GM03348 (cell line): ENCODE data around the gene SLC12A3.
A peak's percentile ranks its signal among the peaks of the same experiment; 100 is the strongest.

ENCODE experiments used
- DNase-seq: peaks from one replicate; pipeline ENCODE4 v3.0.0; 2012; ENCODE audit warnings: low spot score

SLC12A3 gene

DNA sequence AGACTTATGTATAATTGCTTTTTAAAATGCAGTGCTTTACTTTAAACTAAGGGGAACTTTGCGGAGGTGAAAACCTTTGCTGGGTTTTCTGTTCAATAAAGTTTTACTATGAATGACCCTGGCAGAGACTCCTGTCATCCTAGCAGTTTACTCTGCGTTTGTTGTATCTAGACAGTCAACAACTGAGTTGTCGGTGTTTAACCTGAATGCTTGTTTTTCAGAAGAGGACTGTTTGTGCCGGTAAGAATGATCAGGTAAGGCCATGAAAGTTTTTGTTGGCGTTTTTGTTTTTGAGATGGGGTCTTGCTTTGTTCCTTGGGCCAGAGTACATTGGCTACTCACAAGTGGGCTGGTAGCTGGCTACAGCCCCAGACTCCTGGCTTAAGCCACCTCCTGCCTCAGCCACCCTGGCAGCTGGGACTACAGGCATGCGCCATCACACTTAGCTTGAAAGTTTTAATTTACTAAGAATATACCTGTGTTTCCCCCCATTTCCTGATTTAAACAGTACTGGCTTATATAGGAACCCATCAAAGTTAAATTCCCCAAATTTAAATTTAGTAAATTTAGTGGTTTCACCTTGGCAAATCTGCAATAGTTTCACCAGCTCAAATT is 78.9 kb downstream of the SLC12A3 start:
- no peak for DNase-seq

DNA sequence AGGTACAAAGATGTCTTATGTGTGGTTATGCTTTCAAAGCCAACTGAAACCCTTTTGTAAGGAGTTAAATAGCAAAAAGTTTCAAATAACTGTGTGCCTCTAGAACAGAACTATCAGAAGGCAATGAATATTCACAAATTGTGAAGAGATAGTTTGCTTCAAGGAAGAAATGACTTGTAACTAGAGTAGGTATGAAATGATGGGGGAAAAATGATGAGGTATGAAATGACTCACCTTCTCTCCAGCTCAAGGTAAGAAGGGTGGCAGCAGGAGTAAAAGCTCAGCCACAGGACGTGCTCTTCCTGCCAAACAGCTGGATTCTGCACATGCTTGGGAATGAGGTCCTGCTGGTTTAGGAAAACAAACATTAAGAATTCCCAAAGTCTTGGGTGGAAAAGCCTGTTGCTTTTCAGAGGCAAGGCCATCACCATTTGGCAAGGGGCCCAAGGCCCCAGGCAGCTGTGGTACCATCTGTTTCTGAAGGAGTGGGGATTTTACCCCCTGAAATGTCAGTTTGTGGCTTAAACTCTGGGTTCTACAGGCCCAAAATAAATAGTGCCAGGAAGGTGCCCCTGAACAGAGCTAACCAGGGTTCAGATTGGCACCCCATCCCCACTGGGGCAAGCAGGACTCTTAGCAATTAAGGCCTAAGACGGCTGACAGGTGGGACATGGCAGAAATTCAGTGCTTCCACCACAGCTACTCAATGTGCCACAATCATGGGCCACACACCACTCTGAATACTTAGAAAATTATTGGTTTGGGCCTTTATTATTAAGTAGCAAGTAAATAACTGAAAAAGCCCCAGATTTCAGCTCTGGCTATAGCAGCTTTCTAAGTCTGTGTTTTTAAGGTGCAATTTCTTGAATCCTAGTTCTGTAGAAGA is 80.2 kb downstream of the SLC12A3 start:
- DNase-seq: no peak

DNA sequence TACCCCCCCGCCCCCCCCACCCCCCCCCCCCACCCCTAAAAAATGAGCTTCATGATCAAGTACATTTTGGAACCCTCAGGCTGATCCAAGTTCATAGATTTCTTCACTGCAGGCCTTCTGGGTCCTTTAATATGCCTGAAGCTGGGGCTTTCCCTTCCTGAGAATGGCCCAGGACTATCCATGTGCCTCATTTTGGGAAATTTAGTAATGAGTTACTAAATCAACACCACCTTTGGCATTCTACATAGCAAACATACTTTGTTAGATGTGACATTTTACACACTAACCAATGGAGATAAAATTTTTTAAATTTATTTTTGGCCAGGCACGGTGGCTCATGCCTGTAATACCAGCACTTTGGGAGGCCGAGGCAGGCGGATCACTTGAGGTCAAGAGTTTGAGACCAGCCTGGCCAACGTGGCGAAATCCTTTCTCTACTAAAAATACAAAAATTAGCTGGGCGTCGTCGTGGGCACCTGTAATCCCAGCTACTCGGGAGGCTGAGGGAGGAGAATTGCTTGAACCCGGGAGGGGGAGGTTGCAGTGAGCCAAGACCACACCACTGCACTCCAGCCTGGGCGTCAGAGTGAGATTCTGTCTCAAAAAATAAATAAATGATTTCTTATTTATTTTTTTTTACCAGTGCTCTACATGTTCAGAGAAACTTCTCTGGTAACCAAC is 81.0 kb downstream of the SLC12A3 start:
- DNase-seq: no peak

DNA sequence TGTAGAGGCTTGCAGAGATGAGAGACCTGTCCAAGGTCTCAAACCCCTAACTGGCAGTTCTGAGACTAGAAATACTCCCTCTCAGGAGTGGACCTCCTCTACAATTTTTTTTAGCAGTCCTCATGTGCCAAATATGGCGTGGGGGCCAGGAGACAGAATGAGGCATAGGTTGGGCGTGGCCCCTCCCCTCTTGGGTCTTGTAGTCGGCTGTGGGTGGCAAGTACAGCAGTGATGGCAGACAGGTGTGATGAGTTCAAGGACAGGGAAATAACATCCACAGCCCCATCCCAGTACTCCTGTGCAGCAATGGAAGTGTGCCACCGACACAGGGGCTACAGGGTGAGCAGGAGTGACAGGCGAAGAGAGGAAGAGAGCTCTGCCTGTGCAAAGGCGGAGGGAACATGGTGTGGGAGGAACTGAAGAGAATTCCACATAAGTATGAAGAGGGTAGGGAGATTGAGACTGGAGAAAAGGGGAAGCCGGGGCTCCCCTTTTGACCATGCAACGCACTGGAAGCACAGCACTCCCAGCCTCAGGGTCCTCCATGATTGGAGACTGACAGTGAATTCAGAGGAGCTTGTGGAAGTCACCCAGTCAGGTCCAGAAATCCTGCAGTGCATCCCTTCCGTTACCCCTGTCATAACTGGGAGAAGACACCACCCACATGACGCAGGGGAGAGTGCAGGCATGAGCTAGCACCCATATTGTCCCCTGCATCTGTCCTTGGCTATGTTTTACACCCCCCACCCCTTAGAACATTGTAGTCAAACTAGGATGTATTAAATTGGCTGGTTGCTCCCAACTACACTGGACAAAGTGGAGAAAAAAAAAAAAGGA is 82.0 kb downstream of the SLC12A3 start:
- no peak for DNase-seq

DNA sequence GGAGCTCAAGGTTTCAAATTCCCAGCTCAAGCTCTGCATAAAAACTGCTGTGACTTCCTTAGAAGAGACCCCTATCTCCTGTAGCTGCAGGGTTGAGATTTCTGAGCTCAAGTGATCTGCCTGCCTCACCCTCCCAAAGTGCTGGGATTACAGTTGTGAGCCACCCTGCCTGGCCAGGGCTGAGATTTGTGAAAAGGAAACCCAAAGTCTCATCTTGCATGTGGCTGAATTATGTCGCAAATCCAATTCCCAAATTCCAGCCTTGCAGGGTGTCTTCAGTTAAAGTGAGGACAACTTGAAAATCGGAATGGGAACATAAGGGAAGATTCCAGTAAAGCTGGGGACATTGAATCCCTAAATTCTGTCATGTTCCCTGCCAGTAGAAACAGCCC is 82.6 kb downstream of the SLC12A3 start:
- no peak for DNase-seq

DNA sequence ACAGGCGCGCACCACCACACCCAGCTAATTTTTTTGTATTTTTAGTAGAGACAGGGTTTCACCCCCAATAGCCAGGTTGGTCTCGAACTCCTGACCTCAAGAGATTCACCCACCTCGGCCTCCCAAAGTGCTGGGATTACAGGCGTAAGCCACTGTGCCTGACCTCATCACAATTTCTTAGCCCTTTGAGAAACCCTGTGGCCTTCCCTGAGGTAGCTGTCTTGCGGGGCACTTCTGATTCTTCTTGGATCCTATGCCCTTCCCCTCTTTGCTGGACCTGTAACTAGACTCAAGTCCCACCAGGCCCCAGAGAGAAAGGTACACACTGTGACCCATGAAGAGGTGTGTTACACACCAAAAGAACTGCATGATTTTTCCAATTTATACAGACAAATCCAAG is 83.2 kb downstream of the SLC12A3 start:
- no peak for DNase-seq

DNA sequence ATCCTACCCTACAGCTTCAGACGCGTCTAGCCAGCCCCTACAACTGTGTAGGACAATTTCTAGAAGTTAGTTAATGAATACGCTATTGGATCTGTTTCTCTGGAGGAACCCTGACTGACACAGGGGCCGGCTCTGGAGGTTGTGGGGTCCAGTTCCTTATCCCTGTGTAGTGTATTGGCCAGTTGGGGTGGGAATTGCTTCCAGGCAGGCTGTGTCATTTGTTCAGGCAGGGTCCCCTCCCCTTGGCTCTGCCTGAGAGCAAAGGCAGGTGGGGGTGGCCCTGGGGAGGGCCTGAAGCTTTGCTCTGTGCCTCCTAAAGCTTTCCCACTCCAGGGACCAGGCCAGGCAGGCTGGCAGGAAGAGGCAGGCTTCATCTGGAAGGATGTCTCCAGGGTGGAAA is 85.0 kb downstream of the SLC12A3 start:
- DNase-seq: no peak

DNA sequence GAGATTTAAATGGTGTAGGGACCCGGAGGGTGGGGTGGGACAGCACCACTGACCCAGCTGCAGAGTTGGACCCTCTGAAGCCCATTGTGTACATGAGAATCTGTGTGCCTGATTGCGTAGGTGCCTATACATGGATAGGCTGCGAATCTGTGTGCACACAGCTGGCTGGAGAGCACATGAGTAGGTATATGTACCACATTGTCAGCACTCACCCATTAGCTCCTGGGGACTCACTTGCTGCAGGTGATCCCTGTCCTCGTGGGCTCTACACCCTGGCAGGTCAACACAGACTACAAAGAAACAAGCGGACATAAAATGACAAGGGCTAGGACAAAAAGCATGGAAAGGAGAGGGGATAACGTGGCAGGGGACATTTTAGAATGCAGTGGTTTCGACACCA is 85.4 kb downstream of the SLC12A3 start:
- DNase-seq: no peak

DNA sequence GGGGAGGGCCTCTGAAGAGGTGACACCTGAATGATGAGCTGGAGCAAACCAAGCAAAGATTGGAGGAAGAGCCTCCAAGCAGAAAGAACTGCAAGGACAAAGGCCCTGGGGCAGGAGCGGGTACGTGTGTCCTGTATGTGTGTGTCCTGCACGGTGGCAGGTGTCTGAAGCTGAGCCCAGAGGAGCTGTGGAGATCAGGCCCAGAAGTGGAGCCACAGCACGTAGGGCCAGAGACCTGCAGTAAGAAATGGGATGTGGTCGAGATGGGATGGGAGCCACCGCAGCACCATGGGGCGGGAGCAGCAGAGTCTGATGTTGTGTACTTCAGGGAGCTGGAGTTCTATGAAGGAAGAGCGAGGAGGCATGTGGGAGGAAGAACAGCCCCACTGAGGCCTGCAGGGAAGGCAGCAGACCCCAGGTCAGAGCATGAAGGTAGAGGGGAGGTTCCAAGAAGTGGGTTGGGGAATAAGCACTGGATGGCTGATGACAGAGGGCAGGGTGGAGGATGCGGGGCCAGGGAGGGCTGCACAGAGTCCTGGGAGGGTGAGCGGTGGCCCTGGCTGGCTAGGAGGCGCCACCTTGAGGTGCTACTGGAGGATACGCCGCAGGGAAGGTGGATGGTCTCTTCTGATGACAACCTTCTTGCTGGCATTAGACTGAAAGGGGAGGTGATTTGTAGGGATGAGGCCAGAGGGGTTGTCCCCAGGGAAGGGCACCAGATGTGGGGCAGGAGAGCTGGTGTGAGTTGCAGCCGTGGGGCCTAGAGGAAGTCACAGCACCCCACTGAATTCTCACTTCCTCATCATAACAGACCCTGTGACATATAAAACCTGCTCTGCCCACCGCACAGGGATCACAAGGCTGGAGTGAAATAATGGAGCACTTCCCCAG is 86.1 kb downstream of the SLC12A3 start:
- DNase-seq: peak; percentile 82

DNA sequence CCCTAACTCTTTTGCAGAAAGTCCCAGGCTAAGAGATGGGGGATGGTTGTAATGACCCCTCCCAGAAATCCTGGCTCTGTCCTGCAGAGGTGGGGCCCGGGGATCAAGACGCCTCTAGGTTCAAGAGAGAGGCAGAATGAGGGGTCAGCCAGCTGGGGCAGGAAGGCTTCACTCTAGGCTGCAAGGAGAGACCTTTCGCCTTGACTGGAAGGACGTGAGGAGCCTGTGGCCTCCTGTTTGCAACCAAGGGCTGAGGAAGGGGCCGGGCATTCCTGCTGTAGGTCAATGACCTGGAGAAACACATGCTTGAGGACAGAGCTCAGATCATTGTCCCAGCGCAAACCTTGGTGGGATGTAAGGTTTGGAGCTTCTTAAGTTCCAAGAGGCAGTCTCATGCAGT is 88.0 kb downstream of the SLC12A3 start:
- DNase-seq: no peak

DNA sequence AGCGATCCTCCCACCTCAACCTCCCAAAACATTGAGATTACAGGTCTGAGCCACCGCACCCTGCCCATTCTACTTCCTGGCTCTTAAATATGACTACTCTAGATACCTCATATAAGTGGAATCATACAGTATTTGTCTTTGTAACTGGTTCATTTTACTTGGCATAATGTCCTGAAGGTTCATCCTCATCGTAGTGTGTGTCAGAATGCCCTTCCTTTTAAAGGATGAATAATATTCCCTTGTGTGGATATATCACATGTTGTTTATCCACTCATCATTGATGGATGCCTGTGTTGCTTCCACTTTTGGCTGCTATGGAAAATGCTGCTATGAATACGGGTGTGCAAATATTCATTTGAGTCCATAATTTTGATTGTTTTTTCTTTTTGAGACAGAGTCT is 91.1 kb downstream of the SLC12A3 start:
- no peak for DNase-seq

DNA sequence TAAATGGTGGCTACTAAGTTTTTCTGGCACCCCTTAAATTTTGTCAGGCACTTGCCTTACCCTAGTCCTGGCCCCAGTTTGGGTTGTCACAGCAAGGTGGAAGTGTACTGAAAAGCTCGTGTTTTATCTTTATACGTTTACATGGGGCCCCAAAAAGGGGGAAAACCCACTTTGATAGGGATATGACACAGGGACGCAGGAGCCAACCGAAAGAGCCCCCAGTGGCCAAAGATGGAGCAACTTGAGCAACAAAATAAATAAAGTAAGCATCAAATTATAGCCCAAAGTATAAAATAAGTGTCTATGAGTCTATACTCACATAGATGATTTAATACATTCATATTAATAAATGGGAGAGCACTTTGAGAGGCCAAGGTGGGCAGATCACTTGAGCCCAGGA is 91.7 kb downstream of the SLC12A3 start:
- DNase-seq: no peak

DNA sequence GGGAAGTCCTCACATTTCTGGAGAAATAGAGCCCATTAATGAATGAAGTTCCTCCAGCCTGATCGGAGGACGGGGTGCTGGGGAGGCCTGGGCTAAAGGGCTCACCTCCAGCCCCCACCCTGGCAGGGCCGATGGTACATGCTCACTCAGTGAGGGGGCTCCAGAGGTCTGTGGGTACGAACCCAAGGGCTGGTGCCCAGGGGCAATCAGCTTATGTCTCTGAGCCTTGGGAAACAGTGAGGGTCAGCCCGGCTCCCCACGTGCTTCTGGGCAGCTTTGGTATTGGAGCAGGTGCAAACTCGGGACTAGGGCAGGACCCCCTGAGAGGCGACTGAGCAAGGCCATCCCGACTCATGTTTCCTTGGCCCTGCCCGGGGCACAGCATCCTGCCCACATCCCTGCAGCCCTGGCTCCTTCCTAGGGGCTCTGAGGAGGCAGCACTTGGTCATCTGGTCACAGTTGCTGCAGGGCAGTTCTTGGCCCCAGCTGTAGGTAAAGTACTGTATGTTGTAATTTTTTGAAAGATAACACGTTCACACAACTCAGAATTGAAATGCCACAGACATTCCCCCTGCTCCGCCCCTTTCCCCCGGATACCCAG is 95.8 kb downstream of the SLC12A3 start:
- DNase-seq: no peak

DNA sequence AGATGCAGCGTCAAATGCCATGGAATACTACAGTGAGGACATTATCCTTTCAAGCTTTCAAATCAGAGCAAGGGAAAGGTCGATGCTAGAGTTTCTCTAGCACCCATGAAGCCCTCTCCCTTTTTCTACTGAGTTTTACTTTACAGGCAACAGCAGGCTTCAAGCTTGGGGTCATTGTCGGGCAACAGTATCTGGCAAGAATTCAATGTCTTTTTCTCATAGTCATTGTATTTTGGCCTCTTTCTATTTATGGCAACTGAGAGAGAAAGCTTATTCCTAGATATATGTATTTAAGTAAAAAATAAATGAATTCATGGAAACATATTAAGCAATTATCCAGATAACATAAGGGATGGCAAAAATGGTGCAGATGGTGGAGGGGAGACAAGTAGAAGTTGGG is 96.4 kb downstream of the SLC12A3 start:
- no peak for DNase-seq

DNA sequence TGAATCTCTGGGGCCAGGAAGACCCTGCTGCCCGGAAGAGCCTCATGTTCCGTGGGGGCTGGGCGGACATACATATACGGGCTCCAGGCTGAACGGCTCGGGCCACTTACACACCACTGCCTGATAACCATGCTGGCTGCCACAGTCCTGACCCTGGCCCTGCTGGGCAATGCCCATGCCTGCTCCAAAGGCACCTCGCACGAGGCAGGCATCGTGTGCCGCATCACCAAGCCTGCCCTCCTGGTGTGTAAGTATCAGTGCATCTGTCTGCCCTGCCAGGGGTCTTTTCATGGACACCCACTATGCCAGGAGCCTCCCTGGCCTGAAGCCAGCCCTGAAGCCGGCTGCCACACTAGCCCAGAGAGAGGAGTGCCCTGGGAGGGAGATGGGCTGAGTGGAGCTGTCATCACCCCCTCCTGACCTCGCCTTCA is 96.9 kb downstream of the SLC12A3 start, which contains the start of gene CETP:
Gene CETP (plus strand): TSS at position 100 of the 431 bp plus-strand sequence. CDS start 30 bp downstream, at position 130.
- DNase-seq: no peak

DNA sequence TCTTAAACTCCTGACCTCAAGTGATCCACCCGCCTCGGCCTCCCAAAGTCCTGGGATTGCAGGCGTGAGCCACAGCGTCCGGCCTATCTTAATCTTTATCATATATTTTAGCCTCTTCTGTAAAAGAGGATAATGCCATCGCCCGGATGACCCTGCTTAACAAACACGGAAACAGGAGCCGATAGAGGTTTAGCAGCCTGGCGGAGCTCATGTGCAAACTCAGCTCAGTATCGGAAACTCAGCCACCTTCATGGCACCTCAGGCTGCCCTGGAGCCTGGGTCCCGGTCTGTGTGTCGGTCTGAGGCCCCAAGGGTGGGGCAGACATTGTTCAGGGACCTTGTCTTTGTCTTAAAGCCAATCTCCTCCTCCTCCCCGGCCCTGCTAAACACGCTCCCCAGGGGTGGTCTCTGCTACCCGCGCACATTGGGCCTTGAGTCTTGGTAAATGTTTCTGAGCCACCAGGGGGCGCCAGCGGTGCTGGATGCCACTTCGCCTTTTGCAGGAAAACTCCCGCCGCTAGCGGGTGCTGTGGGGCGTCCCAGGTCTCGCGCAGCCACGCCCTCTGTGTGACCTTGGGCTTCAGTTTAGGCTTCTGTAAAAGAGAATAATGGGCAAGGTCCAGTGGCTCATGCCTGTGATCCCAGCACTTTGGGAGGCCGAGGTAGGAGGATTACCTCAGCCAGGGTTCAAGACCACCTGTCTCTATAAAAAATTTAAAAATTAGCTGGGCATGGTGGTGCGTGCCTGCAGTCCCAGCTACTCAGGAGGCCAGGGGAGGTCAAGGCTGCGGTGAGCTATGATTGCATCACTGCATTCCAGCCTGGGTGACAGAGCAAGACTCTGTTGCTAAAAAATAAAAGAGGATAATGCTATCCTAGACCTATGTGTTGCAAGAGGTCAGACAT is 99.5 kb downstream of the SLC12A3 start:
- DNase-seq: peak; percentile 65
